HepG2 (cell line): ENCODE results near the gene HNRNPA2B1. TPM values are rescaled to one million over a fixed set of nuclear protein-coding genes. Genes with fewer than 3 reads are reported as not detected.

Experiments used
- ATAC-seq: fragments of 200-7000 bp; cut with Tn5 transposase; 3 replicates; pipeline ENCODE4 v1.9.1; 2020; ENCODE audit warnings: mild to moderate bottlenecking, moderate library complexity
- BruUV-seq: library from RNA; stranded (reverse); fragments of 400-500 nt; replicated peaks from 2 replicates; lab custom pipeline; 2021; lab: Mats Ljungman, UMichigan
- CTCF ChIA-PET: fragments of 300-600 bp; formaldehyde crosslinking; extraction: SDS; loops from one replicate; lab custom pipeline; 2021; ENCODE audit warnings: low total read pairs, inconsistent platforms, low intra/inter-chr PET ratio; lab: Yijun Ruan, JAX
- POLR2A ChIA-PET: fragments of 350-600 bp; sonication (Branson Sonifier 250); formaldehyde crosslinking; loops from one replicate; lab custom pipeline; 2020; ENCODE audit warnings: antibody characterized with exemption, inconsistent platforms; lab: Yijun Ruan, JAX
- DNase-seq: peaks from one replicate; pipeline ENCODE4 v3.0.0-alpha.2; 2015; ENCODE audit warnings: low spot score
- FAIRE-seq: peaks from 3 replicates; lab custom pipeline; 2011; peaks lifted over from hg19 to GRCh38; lab: Jason Lieb, UNC
- H2AFZ ChIP-seq: one replicate; pipeline ENCODE4 v1.6.1; 2011; ENCODE audit warnings: low read length, inconsistent platforms
- H3K27ac ChIP-seq: fragments of 300-600 bp; 3 replicates; pipeline ENCODE4 v1.8.0; 2011; ENCODE audit warnings: mixed run types, mild to moderate bottlenecking, mixed read lengths, low read length, inconsistent platforms; ENCODE audit not compliant: insufficient read depth; ENCODE audit errors: extremely low read length
- H3K27me3 ChIP-seq, 2 experiments: fragments of 200-600 bp in 1 of 2; 2 replicates in 1 of 2; 3 replicates in 1 of 2; pipeline versions ENCODE4 v1.6.0 to v1.8.0; 2011; ENCODE audit warnings: low read length in 2 of 2, mild to moderate bottlenecking in 2 of 2, moderate library complexity in 2 of 2, inconsistent platforms in 1 of 2; ENCODE audit not compliant: insufficient read depth in 2 of 2, control insufficient read depth in 1 of 2
- H3K36me3 ChIP-seq, 2 experiments: fragments of 200-600 bp in 1 of 2; replicated peaks in 1 of 2; 2 replicates in 1 of 2; 3 replicates in 1 of 2; pipeline versions ENCODE4 v1.5.1 to v1.8.0; 2011; ENCODE audit warnings: low read length in 2 of 2, inconsistent platforms in 1 of 2; ENCODE audit not compliant: insufficient read depth in 2 of 2, control insufficient read depth in 1 of 2
- H3K4me1 ChIP-seq: 2 replicates; pipeline ENCODE4 v1.5.1; 2012; ENCODE audit warnings: low read length, inconsistent platforms; ENCODE audit not compliant: insufficient read depth
- H3K4me2 ChIP-seq: 2 replicates; pipeline ENCODE4 v1.6.0; 2011; ENCODE audit warnings: low read depth, low read length, inconsistent platforms
- H3K4me3 ChIP-seq, 3 experiments: fragments of 200-600 bp in 1 of 3; sonication (generic), shearing (Covaris generic) in 1 of 3; replicated peaks in 1 of 3; 2 replicates each; pipeline ENCODE4 v1.5.1; 2011 to 2016; ENCODE audit warnings: low read length in 3 of 3, inconsistent platforms in 2 of 3, low read depth in 2 of 3, mild to moderate bottlenecking in 2 of 3, control low read depth in 1 of 3, mixed read lengths in 1 of 3; ENCODE audit not compliant: insufficient read depth in 1 of 3
- H3K79me2 ChIP-seq: one replicate; pipeline ENCODE4 v1.6.1; 2011; ENCODE audit warnings: low read length, inconsistent platforms; ENCODE audit not compliant: insufficient read depth
- H3K9ac ChIP-seq: 2 replicates; pipeline ENCODE4 v1.6.0; 2011; ENCODE audit warnings: mild to moderate bottlenecking, low read depth, low read length, inconsistent platforms; ENCODE audit not compliant: insufficient read depth
- H3K9me3 ChIP-seq: 2 replicates; pipeline ENCODE4 v1.5.1; 2012; ENCODE audit warnings: mild to moderate bottlenecking, low read length
- H4K20me1 ChIP-seq: 2 replicates; pipeline ENCODE4 v1.6.0; 2011; ENCODE audit warnings: inconsistent platforms, mild to moderate bottlenecking, low read length, moderate library complexity; ENCODE audit not compliant: insufficient read depth
- AKAP8 ChIP-seq: sonication (generic); formaldehyde crosslinking; IDR thresholded peaks from 2 replicates; pipeline ENCODE4 v1.5.1; 2020; ENCODE audit warnings: mild to moderate bottlenecking, missing genetic modification reagents
- ARID2 ChIP-seq: sonication (generic); formaldehyde crosslinking; IDR thresholded peaks from 2 replicates; pipeline ENCODE4 v1.8.1; 2022; ENCODE audit warnings: mild to moderate bottlenecking, missing genetic modification reagents, borderline replicate concordance
- DDIT3 ChIP-seq: sonication (generic); formaldehyde crosslinking; IDR thresholded peaks from 2 replicates; pipeline ENCODE4 v1.4.0; 2020; ENCODE audit warnings: mild to moderate bottlenecking, missing genetic modification reagents
- EEA1 ChIP-seq: sonication (generic); formaldehyde crosslinking; IDR thresholded peaks from 2 replicates; pipeline ENCODE4 v1.5.1; 2020; ENCODE audit warnings: mild to moderate bottlenecking, missing genetic modification reagents, borderline replicate concordance
- GATA4 ChIP-seq: sonication (generic); IDR thresholded peaks from 2 replicates; pipeline ENCODE4 v1.6.1; 2016; ENCODE audit warnings: antibody characterized with exemption, low read depth, borderline replicate concordance
- GRHL1 ChIP-seq: sonication (generic); formaldehyde crosslinking; conservative IDR thresholded peaks from 2 replicates; pipeline ENCODE4 v1.8.0; 2022; ENCODE audit warnings: missing genetic modification reagents
- MIER3 ChIP-seq: IDR thresholded peaks from 2 replicates; pipeline ENCODE4 v1.6.1; 2016; ENCODE audit warnings: missing compliant biosample characterization, borderline replicate concordance
- NPAS2 ChIP-seq: sonication (generic); formaldehyde crosslinking; IDR thresholded peaks from 2 replicates; pipeline ENCODE4 v1.8.0; 2022; ENCODE audit warnings: mild to moderate bottlenecking, missing genetic modification reagents, borderline replicate concordance
- POLR2A ChIP-seq, 2 experiments: IDR thresholded peaks; 2 replicates each; pipeline ENCODE4 v1.6.1; 2011; ENCODE audit warnings: low read depth in 2 of 2, low read length in 2 of 2, mild to moderate bottlenecking in 1 of 2, moderate library complexity in 1 of 2; ENCODE audit not compliant: insufficient read depth in 1 of 2
- PTBP1 ChIP-seq: fragments of 200-400 bp; formaldehyde crosslinking; IDR thresholded peaks from 2 replicates; pipeline ENCODE4 v1.6.1; 2018; ENCODE audit warnings: low read length, low read depth; ENCODE audit not compliant: poor library complexity, severe bottlenecking
- RAD51 ChIP-seq: fragments of 450-650 bp; IDR thresholded peaks from 2 replicates; pipeline ENCODE4 v1.6.1; 2016; ENCODE audit warnings: borderline replicate concordance
- RNF2 ChIP-seq: fragments of 450-650 bp; conservative IDR thresholded peaks from 2 replicates; pipeline ENCODE4 v1.6.1; 2016; ENCODE audit warnings: low read depth
- SOX5 ChIP-seq: IDR thresholded peaks from 2 replicates; pipeline ENCODE4 v1.6.1; 2016; ENCODE audit warnings: borderline replicate concordance
- TBP ChIP-seq: sonication (generic); formaldehyde crosslinking; IDR thresholded peaks from 2 replicates; pipeline ENCODE4 v1.5.0; 2020; ENCODE audit warnings: missing genetic modification reagents
- TOPORS ChIP-seq: sonication (generic); formaldehyde crosslinking; IDR thresholded peaks from 2 replicates; pipeline ENCODE4 v1.8.0; 2023; ENCODE audit warnings: mild to moderate bottlenecking, missing genetic modification reagents
- ZKSCAN1 ChIP-seq: fragments of 150-350 bp; IDR thresholded peaks from 2 replicates; pipeline ENCODE4 v1.6.1; 2014; ENCODE audit warnings: low read length
- ZNF501 ChIP-seq: sonication (generic); formaldehyde crosslinking; IDR thresholded peaks from 2 replicates; pipeline ENCODE4 v1.5.1; 2020; ENCODE audit warnings: mild to moderate bottlenecking, moderate library complexity, missing genetic modification reagents
- WGBS: methylation state at CpG from one replicate; pipeline ENCODE4 v1.1.6; 2017; ENCODE audit warnings: low lambda C conversion rate; 5-methylcytosine and 5-hydroxymethylcytosine counted together
- in situ Hi-C: cut with HindIII; loops from 2 replicates; pipeline ENCODE4 v1.10.0; 2017; ENCODE audit warnings: low pct_unique_long_range_greater_than_20kb; ENCODE audit not compliant: extremely low pct_ligation_motif_present
- intact Hi-C: fragments of 100-400 bp; cut with micrococcal nuclease; formaldehyde crosslinking; loops from one replicate; pipeline ENCODE4 v1.10.0; 2022; ENCODE audit not compliant: unreplicated experiment
- polyA plus RNA-seq, 8 experiments: library from polyadenylated mRNA; depleted of rRNA in 3 of 8; stranded (reverse) in 7 of 8; unstranded in 1 of 8; fragments of >200 nt; fragmentation: Illumina TruSeq in 4 of 8; extraction: Trizol in 4 of 8; gene quantifications; 2 replicates each; pipeline versions ENCODE4 v1.2.1 to v1.2.3, GENCODE V29; 2011 to 2016; ENCODE audit warnings: low read depth in 4 of 8, missing spikeins in 1 of 8, mixed read lengths in 1 of 8; ENCODE audit not compliant: insufficient read depth in 1 of 8
- total RNA-seq, 5 experiments: library from RNA; depleted of rRNA; stranded (reverse); fragments of >200 nt; fragmentation: Illumina TruSeq; extraction: Trizol; gene quantifications; 2 replicates each; pipeline ENCODE4 v1.2.3, GENCODE V29; 2016; ENCODE audit warnings: low read depth in 1 of 5

The HNRNPA2B1 gene
- total and polyA plus RNA-seq, 2 of the 13 experiments (the other 11 are each of a cell fraction or from before 2014, with no cell fraction given) = 193 to 412 TPM

- Histone ChIP-seq H3K27ac (no peak overlapping the region), H3K27me3 (no peaks in the 10 kb centered on the region), H3K9ac (no peak overlapping the region), H3K4me2 (no peak overlapping the region), H3K79me2 (peaks cover 8% of the 10 kb centered on the region), H3K36me3 (no peaks in the 10 kb centered on the region), H4K20me1 (no peaks in the 10 kb centered on the region), H2AFZ (no peak overlapping the region), H3K4me3 (no peak overlapping the region), H3K9me3 (no peaks in the 10 kb centered on the region), H3K4me1 (peaks cover 28% of the 10 kb centered on the region)
- WGBS = 99% methylated on average over 2 of the region's 2 CpGs
- no peak for TF ChIP-seq POLR2A (IDR thresholded peaks at IDR 0.05; ENCODE audit: insufficient read depth in 1 of 2, low read depth in 2 of 2, low read length in 2 of 2)
- no peak for TF ChIP-seq TBP (CRISPR knock-in tag)
- no peak for TF ChIP-seq RNF2
- no peak for TF ChIP-seq ZKSCAN1
- no peak for TF ChIP-seq ZNF501
- TF ChIP-seq RAD51 = no peak
- no peak for TF ChIP-seq ARID2 (CRISPR knock-in tag)
- no peak for TF ChIP-seq AKAP8
- TF ChIP-seq GATA4 = no peak
- no peak for TF ChIP-seq TOPORS (CRISPR knock-in tag)
- no peak for TF ChIP-seq SOX5 (CRISPR knock-in tag)
- no peak for TF ChIP-seq PTBP1
- no peak for TF ChIP-seq GRHL1 (CRISPR knock-in tag)
- no peak for TF ChIP-seq MIER3 (CRISPR knock-in tag)
- TF ChIP-seq EEA1 = no peak
- no peak for TF ChIP-seq DDIT3 (CRISPR knock-in tag)
- no peak for TF ChIP-seq NPAS2 (CRISPR knock-in tag)
- no TSS peak for BruUV-seq
- no peak for ATAC-seq
- in situ Hi-C loops (no loop called here), intact Hi-C loops (no loop called here)
- ChIA-PET POLR2A (interaction anchor here (2.2 to 2.7 kb wide), 2 partner anchors 10 to 26 kb away, joined by 8 to 10 read pairs; partner anchors contain the start of gene NFE2L3), CTCF (no interaction called here)
- FAIRE-seq = no peak
- DNase-seq = no peak
Measured at GRCh38 chr7:26162431-26162830, 38.1 kb downstream of the HNRNPA2B1 start.
